ENCODE data around the gene ADAMTSL1.

DNA sequence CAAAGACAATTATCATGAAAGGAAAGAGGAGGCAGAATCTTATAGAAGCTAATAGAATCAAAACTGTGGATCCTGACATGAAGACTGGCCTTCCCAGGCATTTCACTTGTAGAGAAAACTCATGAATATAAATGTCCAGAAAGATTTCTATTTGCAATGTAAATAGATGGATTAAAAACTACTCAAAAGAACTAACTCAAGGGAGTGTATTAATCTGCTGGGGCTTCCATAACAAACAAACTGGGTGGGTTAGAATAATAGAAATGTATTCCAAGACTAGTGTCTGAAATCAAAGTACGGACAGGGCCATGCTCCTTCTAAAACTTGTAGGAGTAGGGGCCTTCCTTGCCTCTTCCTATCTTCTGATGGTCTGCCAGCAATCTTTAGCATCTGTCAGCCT lies 267.4 kb downstream of the ADAMTSL1 start:
- no peak for TF ChIP-seq POLR2AphosphoS5 (IDR thresholded peaks at IDR 0.05; ENCODE audit: low read depth)
- TF ChIP-seq, protein P1, sequence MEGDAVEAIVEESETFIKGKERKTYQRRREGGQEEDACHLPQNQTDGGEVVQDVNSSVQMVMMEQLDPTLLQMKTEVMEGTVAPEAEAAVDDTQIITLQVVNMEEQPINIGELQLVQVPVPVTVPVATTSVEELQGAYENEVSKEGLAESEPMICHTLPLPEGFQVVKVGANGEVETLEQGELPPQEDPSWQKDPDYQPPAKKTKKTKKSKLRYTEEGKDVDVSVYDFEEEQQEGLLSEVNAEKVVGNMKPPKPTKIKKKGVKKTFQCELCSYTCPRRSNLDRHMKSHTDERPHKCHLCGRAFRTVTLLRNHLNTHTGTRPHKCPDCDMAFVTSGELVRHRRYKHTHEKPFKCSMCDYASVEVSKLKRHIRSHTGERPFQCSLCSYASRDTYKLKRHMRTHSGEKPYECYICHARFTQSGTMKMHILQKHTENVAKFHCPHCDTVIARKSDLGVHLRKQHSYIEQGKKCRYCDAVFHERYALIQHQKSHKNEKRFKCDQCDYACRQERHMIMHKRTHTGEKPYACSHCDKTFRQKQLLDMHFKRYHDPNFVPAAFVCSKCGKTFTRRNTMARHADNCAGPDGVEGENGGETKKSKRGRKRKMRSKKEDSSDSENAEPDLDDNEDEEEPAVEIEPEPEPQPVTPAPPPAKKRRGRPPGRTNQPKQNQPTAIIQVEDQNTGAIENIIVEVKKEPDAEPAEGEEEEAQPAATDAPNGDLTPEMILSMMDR (IDR thresholded peaks at IDR 0.05; ENCODE audit: insufficient read depth, low read length): no peak
- TF ChIP-seq, protein P2, sequence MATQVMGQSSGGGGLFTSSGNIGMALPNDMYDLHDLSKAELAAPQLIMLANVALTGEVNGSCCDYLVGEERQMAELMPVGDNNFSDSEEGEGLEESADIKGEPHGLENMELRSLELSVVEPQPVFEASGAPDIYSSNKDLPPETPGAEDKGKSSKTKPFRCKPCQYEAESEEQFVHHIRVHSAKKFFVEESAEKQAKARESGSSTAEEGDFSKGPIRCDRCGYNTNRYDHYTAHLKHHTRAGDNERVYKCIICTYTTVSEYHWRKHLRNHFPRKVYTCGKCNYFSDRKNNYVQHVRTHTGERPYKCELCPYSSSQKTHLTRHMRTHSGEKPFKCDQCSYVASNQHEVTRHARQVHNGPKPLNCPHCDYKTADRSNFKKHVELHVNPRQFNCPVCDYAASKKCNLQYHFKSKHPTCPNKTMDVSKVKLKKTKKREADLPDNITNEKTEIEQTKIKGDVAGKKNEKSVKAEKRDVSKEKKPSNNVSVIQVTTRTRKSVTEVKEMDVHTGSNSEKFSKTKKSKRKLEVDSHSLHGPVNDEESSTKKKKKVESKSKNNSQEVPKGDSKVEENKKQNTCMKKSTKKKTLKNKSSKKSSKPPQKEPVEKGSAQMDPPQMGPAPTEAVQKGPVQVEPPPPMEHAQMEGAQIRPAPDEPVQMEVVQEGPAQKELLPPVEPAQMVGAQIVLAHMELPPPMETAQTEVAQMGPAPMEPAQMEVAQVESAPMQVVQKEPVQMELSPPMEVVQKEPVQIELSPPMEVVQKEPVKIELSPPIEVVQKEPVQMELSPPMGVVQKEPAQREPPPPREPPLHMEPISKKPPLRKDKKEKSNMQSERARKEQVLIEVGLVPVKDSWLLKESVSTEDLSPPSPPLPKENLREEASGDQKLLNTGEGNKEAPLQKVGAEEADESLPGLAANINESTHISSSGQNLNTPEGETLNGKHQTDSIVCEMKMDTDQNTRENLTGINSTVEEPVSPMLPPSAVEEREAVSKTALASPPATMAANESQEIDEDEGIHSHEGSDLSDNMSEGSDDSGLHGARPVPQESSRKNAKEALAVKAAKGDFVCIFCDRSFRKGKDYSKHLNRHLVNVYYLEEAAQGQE (IDR thresholded peaks at IDR 0.05; ENCODE audit: insufficient replicate concordance, low read depth): no peak
- TF ChIP-seq GABPA (IDR thresholded peaks at IDR 0.05; ENCODE audit: low read depth): no peak

All from HL-60 (cell line).